GM21737 (cell line): Measurements from ENCODE around the gene PTPRO.

ENCODE experiments used
- ATAC-seq: cut with Tn5 transposase; IDR thresholded peaks from one replicate; pipeline ENCODE4 v1.9.1; 2021; ENCODE audit warnings: mild to moderate bottlenecking, moderate library complexity; ENCODE audit not compliant: unreplicated experiment

Gene PTPRO

DNA sequence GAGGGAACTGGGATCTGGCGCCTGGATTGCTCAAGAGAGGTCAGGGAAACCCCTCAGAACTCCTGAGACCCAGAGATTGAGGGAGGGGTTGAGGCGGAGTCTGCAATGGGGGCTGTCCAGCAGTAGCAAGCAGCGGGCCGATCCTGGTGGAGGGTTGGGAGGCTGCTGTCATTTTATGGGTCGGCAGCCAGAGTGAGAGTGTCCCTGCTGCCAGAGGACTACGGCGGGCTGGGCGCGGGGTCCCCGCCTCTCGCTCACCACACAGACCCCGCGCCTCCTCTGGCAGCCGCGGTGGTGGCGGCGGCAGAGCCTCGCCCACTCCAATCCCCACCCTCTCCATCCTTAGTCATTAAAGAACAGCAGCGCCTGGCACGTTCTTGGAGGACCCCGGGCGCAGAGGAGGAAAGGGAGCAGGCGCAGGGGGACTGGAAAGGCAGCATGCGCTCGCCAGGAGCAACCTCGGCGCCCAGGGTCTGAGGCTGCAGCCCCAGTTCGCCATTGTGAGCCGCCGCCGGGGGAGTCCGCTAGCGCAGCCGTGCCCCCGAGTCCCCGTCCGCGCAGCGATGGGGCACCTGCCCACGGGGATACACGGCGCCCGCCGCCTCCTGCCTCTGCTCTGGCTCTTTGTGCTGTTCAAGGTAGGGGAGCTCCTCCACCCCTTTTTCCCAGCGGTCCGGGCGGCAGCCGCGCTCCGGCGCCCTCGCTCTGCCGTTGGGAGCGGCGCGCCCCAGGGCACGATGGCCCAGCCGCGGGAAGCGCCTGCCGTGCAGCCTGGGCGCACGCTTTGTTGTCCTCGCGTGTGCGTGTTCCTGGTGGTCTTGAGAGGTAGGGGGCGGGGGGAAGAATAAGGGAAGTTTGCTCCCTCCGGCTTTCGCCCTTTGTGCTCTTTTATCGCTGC lies at the start of gene PTPRO:
Gene PTPRO, plus strand, starts transcription at position 345 of the 898 bp plus-strand sequence.
- ATAC-seq, result no peak

DNA sequence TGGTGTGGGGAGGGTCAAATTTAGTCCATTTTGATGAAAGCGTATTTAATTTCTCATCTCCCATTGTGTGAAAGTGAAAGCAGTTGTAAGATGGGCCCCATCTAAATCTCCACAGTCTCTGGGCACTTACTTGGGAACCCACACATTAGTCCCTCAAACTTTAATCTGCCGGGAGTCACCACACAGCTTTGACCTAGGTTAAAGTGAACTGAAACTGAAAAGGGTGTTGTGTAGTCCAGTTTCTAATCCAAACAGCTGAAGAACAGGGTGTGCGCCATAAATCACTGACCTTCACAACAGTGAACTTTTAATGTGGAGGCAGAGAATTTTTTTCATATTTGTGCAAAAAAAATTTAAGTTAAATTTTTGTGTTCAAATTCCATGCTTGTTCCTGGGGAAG lies 48.4 kb upstream of the PTPRO start:
- no peak for ATAC-seq

- ATAC-seq, result no peak
These were observed 47.7 kb upstream of the PTPRO start for GRCh38 chr12:15274561-15274967.

- ATAC-seq, result no peak
These were observed 46.1 kb upstream of the PTPRO start for GRCh38 chr12:15276088-15276698.

GRCh38 chr12:15278816-15279658 lies 43.3 kb upstream of the PTPRO start:
- peak; percentile 89 for ATAC-seq

DNA sequence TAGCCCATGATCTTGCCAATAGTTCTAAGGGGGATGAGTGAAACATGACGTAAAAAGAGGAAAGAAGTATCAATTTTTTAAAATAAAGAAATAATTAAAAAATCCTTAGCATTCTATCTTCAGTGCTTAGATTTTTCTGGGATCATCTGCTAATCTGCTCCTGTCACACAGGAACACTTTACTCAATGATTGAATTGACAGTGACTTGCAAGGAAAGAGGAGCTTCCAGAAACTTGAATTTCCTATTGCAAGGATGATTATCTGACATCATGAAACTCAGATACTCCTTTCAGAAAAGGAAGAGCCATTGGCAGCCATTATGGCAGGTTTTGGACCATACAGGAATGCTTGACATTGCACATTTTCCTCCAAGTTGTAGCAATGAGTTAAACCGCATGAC lies 41.4 kb upstream of the PTPRO start:
- no peak for ATAC-seq

GRCh38 chr12:15289192-15289591 lies 33.1 kb upstream of the PTPRO start:
- no peak for ATAC-seq

GRCh38 chr12:15293731-15294130 lies 28.6 kb upstream of the PTPRO start:
- no peak for ATAC-seq

GRCh38 chr12:15299947-15300346 lies 22.4 kb upstream of the PTPRO start:
- no peak for ATAC-seq

DNA sequence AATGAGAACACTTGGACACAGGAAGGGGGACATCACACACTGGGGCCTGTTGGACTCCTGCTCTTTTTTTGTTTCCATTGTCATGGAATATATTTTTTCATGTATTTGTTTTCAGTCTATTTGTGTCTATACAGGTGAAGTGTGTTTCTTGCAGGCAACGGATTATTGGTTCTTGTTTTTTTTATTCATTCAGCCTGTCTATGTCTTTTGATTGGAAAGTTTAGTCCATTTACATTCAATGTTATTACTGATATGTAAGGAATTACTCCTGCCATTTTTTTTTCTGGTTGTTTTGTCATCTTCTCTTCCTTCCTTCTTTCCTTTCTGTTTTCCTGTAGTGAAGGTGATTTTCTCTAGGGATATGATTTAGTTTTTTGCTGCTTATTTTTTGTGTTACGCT lies 18.0 kb upstream of the PTPRO start:
- no peak for ATAC-seq

- ATAC-seq, result no peak
These were observed 15.7 kb upstream of the PTPRO start for GRCh38 chr12:15306605-15307004.

DNA sequence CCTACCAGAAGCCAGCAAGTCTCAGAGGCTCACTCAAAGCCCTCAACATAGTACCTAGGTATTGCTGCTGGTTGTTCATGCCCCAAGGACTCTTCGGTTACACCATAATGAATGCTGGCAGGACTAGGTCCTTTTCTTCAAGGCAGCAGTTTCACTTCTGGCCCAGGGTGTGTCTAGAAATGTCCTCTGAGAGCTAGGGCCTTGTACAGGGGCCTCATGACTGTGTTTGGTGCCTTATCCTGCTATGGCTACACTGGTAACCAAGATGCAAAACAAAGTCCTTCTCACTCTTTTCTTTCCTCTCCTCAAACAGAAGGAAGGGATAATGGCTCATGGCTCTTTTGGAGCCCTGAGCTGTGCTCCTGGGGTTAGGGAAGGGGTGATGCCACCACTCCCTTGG lies 15.2 kb upstream of the PTPRO start:
- no peak for ATAC-seq

DNA sequence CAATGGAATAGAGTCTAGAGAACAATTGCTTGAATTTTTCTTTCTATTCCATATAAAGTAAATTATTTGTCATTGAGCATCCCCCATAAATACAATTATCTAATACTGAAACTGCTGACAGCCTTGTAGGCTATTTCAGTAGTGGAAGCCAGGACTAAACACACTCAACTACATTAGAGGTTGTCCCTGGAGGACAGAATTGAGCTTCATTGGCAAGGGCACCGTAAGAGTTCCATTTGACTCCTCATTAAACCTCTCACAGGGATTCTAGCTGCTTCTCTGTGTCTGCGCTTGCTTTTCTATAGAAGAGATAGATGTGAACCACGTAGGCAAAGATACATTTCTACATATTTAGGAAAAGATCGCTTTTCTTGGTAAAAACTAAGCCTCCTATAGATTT lies 3.5 kb upstream of the PTPRO start:
- no peak for ATAC-seq

- ATAC-seq, result no peak
These were observed 1.4 kb upstream of the PTPRO start for GRCh38 chr12:15320881-15321280.

DNA sequence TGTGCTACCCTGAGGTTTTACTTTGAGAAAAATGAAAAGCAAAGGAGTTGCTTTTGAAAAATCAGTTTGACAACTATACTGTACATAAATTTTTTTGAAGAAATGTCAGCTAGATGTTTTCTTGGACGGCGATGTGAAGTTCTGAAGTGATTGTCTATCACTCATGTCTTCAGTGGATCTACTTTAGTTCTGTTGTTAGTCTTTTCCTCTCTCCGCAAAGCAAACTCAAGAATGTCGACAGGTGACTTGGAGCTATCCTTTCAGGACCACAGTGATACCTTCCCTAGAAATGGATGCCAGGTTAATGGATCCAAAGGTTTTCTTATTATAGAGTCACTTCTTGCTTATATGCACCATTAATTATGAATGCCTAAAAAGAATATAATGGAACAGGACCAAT lies 1.2 kb downstream of the PTPRO start:
- ATAC-seq, result no peak

DNA sequence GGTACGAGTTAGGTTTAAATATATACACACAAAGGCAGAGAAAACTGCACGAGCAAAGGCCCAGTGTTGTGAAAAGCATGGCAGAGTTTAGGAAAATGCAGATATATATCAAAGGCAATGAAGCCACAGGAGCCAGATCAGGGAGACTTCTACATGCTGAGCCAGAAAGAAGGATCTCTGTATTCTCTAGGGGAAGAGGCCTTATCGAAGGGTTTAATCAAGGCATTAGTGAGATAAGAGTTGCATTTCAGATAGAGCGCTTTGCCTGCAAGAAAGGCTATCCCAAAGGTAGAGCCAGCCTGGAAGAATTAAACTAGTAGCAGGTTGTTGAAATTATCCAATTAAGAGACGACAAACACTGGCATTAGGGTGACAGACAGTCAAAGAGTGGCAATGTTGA lies 7.6 kb downstream of the PTPRO start:
- ATAC-seq, result no peak

DNA sequence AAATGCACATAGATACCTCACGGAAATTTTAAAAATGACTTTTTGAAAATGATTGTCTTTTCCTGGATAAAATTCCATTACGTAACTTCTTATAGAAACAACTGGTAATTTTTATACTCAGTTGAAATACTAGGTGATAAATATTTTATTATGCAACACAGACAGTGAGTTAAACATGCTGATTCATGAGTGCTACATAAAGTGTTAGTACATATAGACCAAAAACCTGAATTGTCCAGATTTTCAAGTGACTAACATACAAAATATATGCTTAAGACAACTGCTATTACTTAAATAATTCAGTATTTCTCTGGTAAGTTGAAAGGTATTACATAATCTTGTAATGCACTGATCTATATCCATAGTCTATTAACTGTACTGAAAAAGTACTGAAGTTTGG lies 11.9 kb downstream of the PTPRO start:
- no peak for ATAC-seq

- ATAC-seq, result no peak
These were observed 13.7 kb downstream of the PTPRO start for GRCh38 chr12:15335959-15336358.

- ATAC-seq, result no peak
These were observed 14.7 kb downstream of the PTPRO start for GRCh38 chr12:15336768-15337553.

DNA sequence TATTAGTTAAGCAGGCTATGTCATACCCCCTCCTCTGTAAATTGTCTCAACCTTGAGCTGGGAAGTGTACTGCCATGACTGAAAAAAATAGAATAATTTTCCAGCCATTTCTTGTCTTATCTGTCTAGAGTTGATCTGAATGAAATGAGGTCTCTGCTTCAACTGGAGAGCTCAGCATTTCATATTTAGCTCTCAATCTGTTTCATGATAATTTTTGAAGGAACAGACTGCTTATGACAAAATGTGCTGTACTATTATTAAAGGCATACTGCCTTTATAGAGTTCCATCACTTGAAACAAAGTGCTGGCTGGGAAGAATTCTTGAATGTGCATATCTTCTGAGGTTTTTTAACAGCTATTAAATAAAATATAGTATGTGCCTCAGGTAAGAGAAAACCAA lies 19.1 kb downstream of the PTPRO start:
- no peak for ATAC-seq

DNA sequence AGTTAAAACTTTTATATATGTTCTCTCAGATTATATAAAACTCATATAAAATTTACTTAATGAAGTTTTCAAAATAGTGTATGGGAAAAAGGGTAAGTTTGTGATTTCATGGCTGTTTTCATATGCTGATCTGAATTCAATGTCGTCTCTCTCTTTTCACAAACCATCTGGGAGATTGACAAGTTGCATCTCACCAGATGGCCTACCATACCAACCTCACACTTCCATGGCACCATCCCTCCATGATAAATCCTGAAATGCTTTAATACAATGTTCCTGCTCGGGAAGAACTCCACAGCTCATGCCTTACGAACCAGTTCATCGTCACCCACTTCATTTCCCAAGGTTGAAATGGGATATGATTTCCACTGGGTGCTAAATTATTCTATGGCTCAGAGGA lies 22.3 kb downstream of the PTPRO start:
- ATAC-seq, result no peak
